Progenitor cell of endocrine pancreas (in vitro differentiated cells): ENCODE measurements around the gene LENEP. TPM values are rescaled to one million over a fixed set of nuclear protein-coding genes. Genes with fewer than 3 reads are reported as not detected.

ENCODE experiments used
- DNase-seq: peaks from one replicate; pipeline ENCODE4 v3.0.0; 2021; ENCODE audit warnings: low spot score; ENCODE audit not compliant: unreplicated experiment
- H3K27ac Mint-ChIP-seq: 2 replicates; pipeline ENCODE4 v1.8.0; 2021; ENCODE audit warnings: mild to moderate bottlenecking, moderate library complexity, mixed read lengths
- H3K27me3 Mint-ChIP-seq: 2 replicates; pipeline ENCODE4 v1.8.0; 2021; ENCODE audit warnings: mixed read lengths
- H3K36me3 Mint-ChIP-seq: 2 replicates; pipeline ENCODE4 v1.8.0; 2022; ENCODE audit warnings: mixed read lengths; ENCODE audit not compliant: insufficient read depth
- H3K4me1 Mint-ChIP-seq: 2 replicates; pipeline ENCODE4 v1.8.0; 2021; ENCODE audit warnings: low read depth, mixed read lengths
- H3K4me3 Mint-ChIP-seq: 2 replicates; pipeline ENCODE4 v1.8.0; 2021; ENCODE audit warnings: low read depth, mild to moderate bottlenecking, moderate library complexity, mixed read lengths
- H3K9me3 Mint-ChIP-seq: 2 replicates; pipeline ENCODE4 v1.8.0; 2021; ENCODE audit warnings: low read depth, mixed read lengths
- microRNA-seq: library from miRNA; unstranded; fragments of <30 nt; microRNA quantifications from one replicate; pipeline ENCODE4 v1.1.0, GENCODE V29; 2020; ENCODE audit warnings: borderline number of aligned reads; ENCODE audit not compliant: unreplicated experiment
- total RNA-seq: library from RNA; stranded (reverse); gene quantifications from 2 replicates; pipeline ENCODE4 v1.2.1, GENCODE V29; 2021
- TF ChIP-seq, protein P1 (sequence below): fragments of 200-600 bp; sonication (generic); IDR thresholded peaks from one replicate; pipeline ENCODE4 v1.5.0; 2021; ENCODE audit warnings: antibody characterized with exemption, mild to moderate bottlenecking; ENCODE audit not compliant: unreplicated experiment

LENEP gene
- total RNA-seq, 1 donor from 2014 or later = 0.84 TPM

DNA sequence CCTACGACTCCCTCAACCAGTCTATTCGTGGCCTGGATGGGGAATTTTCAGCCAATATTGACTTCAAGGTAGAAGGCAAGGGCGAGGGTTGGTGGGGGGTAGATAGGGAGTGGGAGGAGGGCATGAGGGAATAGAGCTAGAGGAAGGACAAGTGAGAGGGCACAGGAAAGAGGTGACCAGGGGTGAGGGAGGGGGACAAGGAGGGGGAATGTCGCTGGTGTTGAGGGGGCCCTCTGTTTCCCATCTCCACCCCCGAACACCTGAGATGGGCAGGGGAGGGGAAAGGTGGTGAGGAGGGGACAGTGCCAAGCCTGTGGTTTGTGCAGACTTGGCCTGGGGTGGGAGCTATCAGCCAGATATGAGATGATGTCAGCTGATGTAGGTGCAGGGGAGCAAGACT, 49.4 kb downstream of the LENEP start:
- Mint-ChIP-seq H3K36me3 (no peaks in the 10 kb centered on the region), H3K4me1 (peaks cover 10% of the 10 kb centered on the region), H3K9me3 (no peaks in the 10 kb centered on the region), H3K4me3 (no peak overlapping the region), H3K27ac (no peak overlapping the region), H3K27me3 (peaks cover 17% of the 10 kb centered on the region)
- TF ChIP-seq, protein P1, sequence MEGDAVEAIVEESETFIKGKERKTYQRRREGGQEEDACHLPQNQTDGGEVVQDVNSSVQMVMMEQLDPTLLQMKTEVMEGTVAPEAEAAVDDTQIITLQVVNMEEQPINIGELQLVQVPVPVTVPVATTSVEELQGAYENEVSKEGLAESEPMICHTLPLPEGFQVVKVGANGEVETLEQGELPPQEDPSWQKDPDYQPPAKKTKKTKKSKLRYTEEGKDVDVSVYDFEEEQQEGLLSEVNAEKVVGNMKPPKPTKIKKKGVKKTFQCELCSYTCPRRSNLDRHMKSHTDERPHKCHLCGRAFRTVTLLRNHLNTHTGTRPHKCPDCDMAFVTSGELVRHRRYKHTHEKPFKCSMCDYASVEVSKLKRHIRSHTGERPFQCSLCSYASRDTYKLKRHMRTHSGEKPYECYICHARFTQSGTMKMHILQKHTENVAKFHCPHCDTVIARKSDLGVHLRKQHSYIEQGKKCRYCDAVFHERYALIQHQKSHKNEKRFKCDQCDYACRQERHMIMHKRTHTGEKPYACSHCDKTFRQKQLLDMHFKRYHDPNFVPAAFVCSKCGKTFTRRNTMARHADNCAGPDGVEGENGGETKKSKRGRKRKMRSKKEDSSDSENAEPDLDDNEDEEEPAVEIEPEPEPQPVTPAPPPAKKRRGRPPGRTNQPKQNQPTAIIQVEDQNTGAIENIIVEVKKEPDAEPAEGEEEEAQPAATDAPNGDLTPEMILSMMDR = no peak
- DNase-seq = no peak

DNA sequence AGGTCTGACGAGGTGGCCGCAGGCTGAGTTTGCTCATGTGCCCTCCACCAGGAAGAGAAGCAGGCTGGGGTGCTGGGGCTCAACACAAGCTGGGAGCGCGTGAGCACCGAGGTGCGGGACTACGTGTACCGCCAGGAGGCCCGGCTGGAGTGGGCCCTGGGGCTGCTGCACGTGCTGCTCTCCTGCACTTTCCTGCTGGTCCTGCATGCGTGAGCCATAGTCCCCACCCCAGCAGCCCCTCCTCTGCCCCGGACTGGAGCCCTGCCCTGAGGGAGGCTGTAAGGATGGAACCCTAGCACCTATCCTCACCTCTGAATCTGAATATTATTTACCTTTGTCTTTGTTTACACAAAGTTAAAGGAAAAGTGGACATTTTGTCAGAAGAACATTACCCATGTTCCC, 49.9 kb downstream of the LENEP start:
- TF ChIP-seq, protein P1 = no peak
- no peak overlapping the region for H3K27ac Mint-ChIP-seq
- H3K4me1 Mint-ChIP-seq = peaks cover 10% of the 10 kb centered on the region
- no peaks in the 10 kb centered on the region for H3K36me3 Mint-ChIP-seq
- H3K4me3 Mint-ChIP-seq = no peak overlapping the region
- peaks cover 14% of the 10 kb centered on the region for H3K27me3 Mint-ChIP-seq
- no peak for DNase-seq
- H3K9me3 Mint-ChIP-seq = no peaks in the 10 kb centered on the region

DNA sequence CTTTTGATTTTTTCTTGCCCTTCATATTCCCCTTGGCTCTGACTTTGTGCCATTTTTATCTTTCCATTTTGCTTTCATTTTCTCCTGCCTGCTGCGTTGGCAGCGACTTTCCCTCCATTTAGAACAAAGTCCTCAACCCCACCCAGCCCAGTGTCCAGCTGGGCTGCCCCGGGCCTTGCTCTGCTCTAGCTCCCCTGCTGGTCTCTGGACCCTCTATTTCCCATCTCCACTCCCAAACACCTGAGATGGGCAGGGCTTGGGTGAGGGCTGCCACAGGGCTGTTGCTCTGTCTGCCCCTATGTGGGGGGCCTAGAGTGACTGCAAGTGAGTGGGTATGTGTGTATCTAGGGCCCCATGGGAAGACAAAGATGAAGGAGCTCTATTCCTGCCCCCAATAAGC, 50.4 kb downstream of the LENEP start:
- TF ChIP-seq, protein P1 = no peak
- Mint-ChIP-seq H3K4me3 (no peak overlapping the region), H3K27me3 (peaks cover 10% of the 10 kb centered on the region), H3K9me3 (no peaks in the 10 kb centered on the region), H3K27ac (no peak overlapping the region), H3K4me1 (peaks cover 7% of the 10 kb centered on the region), H3K36me3 (no peaks in the 10 kb centered on the region)
- DNase-seq = no peak

Small RNA genes within 50 kb of the gene (microRNA-seq; reads per million reads assigned to microRNA genes)
- gene MIR4258 = not detected

Other genes with a start within 250 kb of the LENEP start
- gene KCNN3, start 123.3 kb upstream of the LENEP start, total RNA-seq = 0.36 and 0.86 TPM in 2 replicates
- gene PMVK, start 56.9 kb upstream of the LENEP start, total RNA-seq = 26.3 and 26.9 TPM in 2 replicates
- 69.1 and 69.5 TPM in 2 replicates for gene PBXIP1, start 37.5 kb upstream of the LENEP start, total RNA-seq
- gene PYGO2, start 31.8 kb upstream of the LENEP start, total RNA-seq = 49.1 and 52.7 TPM in 2 replicates
- gene SHC1, start 22.8 kb upstream of the LENEP start, total RNA-seq = 43.3 and 54.7 TPM in 2 replicates
- 78.7 and 85.8 TPM in 2 replicates for gene CKS1B, start 18.9 kb upstream of the LENEP start, total RNA-seq
- gene FLAD1, start 10.2 kb upstream of the LENEP start, total RNA-seq = 53.7 and 55.9 TPM in 2 replicates
- gene ZBTB7B, start 9.2 kb downstream of the LENEP start, total RNA-seq = 28.9 and 29.9 TPM in 2 replicates
- gene DCST2, start 40.2 kb downstream of the LENEP start, total RNA-seq = 2.2 TPM in 2 replicates
- gene DCST1, start 40.2 kb downstream of the LENEP start, total RNA-seq = not detected in 2 replicates
- 20.9 and 22.1 TPM in 2 replicates for gene ADAM15, start 57.7 kb downstream of the LENEP start, total RNA-seq
- 45.5 and 46.8 TPM in 2 replicates for gene EFNA4, start 70.2 kb downstream of the LENEP start, total RNA-seq
- 9.0 and 10.5 TPM in 2 replicates for gene EFNA3, start 85.3 kb downstream of the LENEP start, total RNA-seq
- gene EFNA1, start 134.3 kb downstream of the LENEP start, total RNA-seq = 22.1 and 22.2 TPM in 2 replicates
- gene SLC50A1, start 142.3 kb downstream of the LENEP start, total RNA-seq = 33.3 and 35.5 TPM in 2 replicates
- gene DPM3, start 146.9 kb downstream of the LENEP start, total RNA-seq = 45.6 and 49.3 TPM in 2 replicates
- 146 and 149 TPM in 2 replicates for gene KRTCAP2, start 179.7 kb downstream of the LENEP start, total RNA-seq
- gene TRIM46, start 180.3 kb downstream of the LENEP start, total RNA-seq = 21.1 and 25.7 TPM in 2 replicates
- gene THBS3, start 214.3 kb downstream of the LENEP start, total RNA-seq = 46.0 and 52.2 TPM in 2 replicates
- 38.1 and 38.7 TPM in 2 replicates for gene MTX1, start 215.1 kb downstream of the LENEP start, total RNA-seq